ENCODE measurements around the gene SELENOM.

- TF ChIP-seq CTCF (IDR thresholded peaks at IDR 0.05; ENCODE audit: insufficient read depth, low read length) (no peak), POLR2AphosphoS5 (IDR thresholded peaks at IDR 0.05; ENCODE audit: low read depth) (no peak), REST (IDR thresholded peaks at IDR 0.05; ENCODE audit: insufficient replicate concordance, low read depth) (no peak), GABPA (IDR thresholded peaks at IDR 0.05; ENCODE audit: low read depth) (no peak), SPI1 (IDR thresholded peaks at IDR 0.05; ENCODE audit: borderline replicate concordance, low read depth) (no peak)
These were observed 51.7 kb downstream of the SELENOM start for GRCh38 chr22:31055635-31056159.
